MM.1S (cell line): Measurements from ENCODE around the gene CPEB3.

Experiments
- CTCF ChIP-seq: fragments of 300-600 bp; sonication (generic); IDR thresholded peaks from 2 replicates; pipeline ENCODE4 v1.5.1; 2016; ENCODE audit warnings: antibody characterized with exemption, low read length, mixed read lengths
- EZH2 ChIP-seq: fragments of 300-600 bp; sonication (generic); optimal IDR thresholded peaks from 2 replicates; pipeline ENCODE3; 2017; ENCODE audit warnings: low read depth, mild to moderate bottlenecking, antibody characterized with exemption, low read length, mixed read lengths
- EZH2phosphoT487 ChIP-seq: fragments of 300-600 bp; sonication (generic); IDR thresholded peaks from 2 replicates; pipeline ENCODE4 v1.6.1; 2018; ENCODE audit warnings: antibody characterized with exemption, low read length

GRCh38 chr10:92124020-92124419 lies 166.9 kb downstream of the CPEB3 start:
- TF ChIP-seq CTCF (no peak), EZH2 (no peak), EZH2phosphoT487 (no peak)
